ENCODE data around the gene MYADM. TPM values are rescaled to one million over a fixed set of nuclear protein-coding genes. Genes with fewer than 3 reads are reported as not detected.

The MYADM gene
- polyA plus RNA-seq, 1 experiment: 39.3 TPM

DNA sequence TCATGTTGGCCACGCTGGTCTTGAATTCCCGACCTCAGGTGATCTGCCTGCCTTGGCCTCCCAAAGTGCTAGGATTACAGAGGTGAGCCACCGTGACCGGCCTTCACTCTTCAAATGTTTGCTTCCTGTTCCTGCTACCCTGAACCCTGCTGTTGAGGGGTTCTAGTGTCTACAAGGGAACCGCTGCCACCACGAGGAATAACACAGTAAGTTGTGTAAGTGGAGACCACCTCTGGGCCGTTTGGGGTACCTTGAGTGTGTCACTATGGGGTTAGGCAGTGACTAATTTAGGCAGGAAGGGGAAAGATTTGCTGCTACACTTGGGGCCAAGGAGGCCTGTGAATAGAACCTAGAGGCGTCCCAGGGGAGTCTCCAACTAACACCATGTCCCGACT, 2.2 kb upstream of the MYADM start:
- ChIA-PET POLR2A (no interaction called here), CTCF (interaction anchor here (0.8 to 1.4 kb wide), 3 partner anchors 73 to 166 kb away, joined by 3 to 5 read pairs (median 4); no protein-coding TSS in a partner anchor)
- peak overlapping the region; percentile 39 for H3K27ac ChIP-seq (ENCODE audit: low read depth, low read length)
- no peak for TF ChIP-seq CTCF (IDR thresholded peaks at IDR 0.05; ENCODE audit: low read depth, low read length)
- H3K4me3 ChIP-seq (ENCODE audit: low read depth, low read length): peak overlapping the region; percentile 63
- DNase-seq (ENCODE audit: low read depth, low spot score): no peak
- H3K27me3 ChIP-seq (ENCODE audit: control insufficient read depth, insufficient read depth, low read length): no peaks in the 10 kb centered on the region
- no peaks in the 10 kb centered on the region; the same call in 1 of the 2 replicates for H3K9me3 ChIP-seq (ENCODE audit: control insufficient read depth, insufficient read depth, low read length)

GRCh38 chr19:53865918-53866864, 1.5 kb upstream of the MYADM start:
- H3K27me3 ChIP-seq (ENCODE audit: control insufficient read depth, insufficient read depth, low read length): no peaks in the 10 kb centered on the region
- no peak for DNase-seq (ENCODE audit: low read depth, low spot score)
- no peaks in the 10 kb centered on the region; the same call in 1 of the 2 replicates for H3K9me3 ChIP-seq (ENCODE audit: control insufficient read depth, insufficient read depth, low read length)
- POLR2A ChIA-PET: interaction anchor here (0.6 kb wide), 1 partner anchor 1221 kb away, joined by 3 read pairs; no protein-coding TSS in a partner anchor
- TF ChIP-seq CTCF (IDR thresholded peaks at IDR 0.05; ENCODE audit: low read depth, low read length): no peak
- H3K27ac ChIP-seq (ENCODE audit: low read depth, low read length): peak overlapping the region; percentile 95
- CTCF ChIA-PET: interaction anchor here (0.5 to 1.4 kb wide), 6 partner anchors 13 to 165 kb away, joined by 3 to 5 read pairs (median 4); no protein-coding TSS in a partner anchor
- H3K4me3 ChIP-seq (ENCODE audit: low read depth, low read length): peak overlapping the region; percentile 63

GRCh38 chr19:53866865-53867224, 838 bp upstream of the MYADM start:
- Histone ChIP-seq H3K4me3 (ENCODE audit: low read depth, low read length) (peak overlapping the region; percentile 63), H3K27me3 (ENCODE audit: control insufficient read depth, insufficient read depth, low read length) (no peaks in the 10 kb centered on the region), H3K9me3 (ENCODE audit: control insufficient read depth, insufficient read depth, low read length) (no peaks in the 10 kb centered on the region; the same call in 1 of the 2 replicates), H3K27ac (ENCODE audit: low read depth, low read length) (peak overlapping the region; percentile 95)
- no peak for DNase-seq (ENCODE audit: low read depth, low spot score)
- ChIA-PET CTCF (interaction anchor here (0.5 to 2.1 kb wide), 4 partner anchors 16 to 163 kb away, joined by 3 to 11 read pairs (median 4); no protein-coding TSS in a partner anchor), POLR2A (interaction anchor here (0.6 to 2.0 kb wide), 6 partner anchors 10 to 1220 kb away, joined by 3 to 10 read pairs (median 4); partner anchors contain the start of genes CNOT3, PRPF31 and TFPT)
- TF ChIP-seq CTCF (IDR thresholded peaks at IDR 0.05; ENCODE audit: low read depth, low read length): no peak

- H3K4me3 ChIP-seq (ENCODE audit: low read depth, low read length): peak overlapping the region; percentile 93
- peak overlapping the region; percentile 97 for H3K27ac ChIP-seq (ENCODE audit: low read depth, low read length)
- ChIA-PET CTCF (interaction anchor here (0.6 to 2.1 kb wide), 5 partner anchors 76 to 581 kb away, joined by 3 to 11 read pairs (median 3); partner anchors contain the start of gene LENG8), POLR2A (interaction anchor here (0.5 to 2.0 kb wide), 13 partner anchors 8 to 444 kb away, joined by 3 to 10 read pairs (median 3); partner anchors contain the start of genes CNOT3, PRPF31 and TFPT)
- H3K27me3 ChIP-seq (ENCODE audit: control insufficient read depth, insufficient read depth, low read length): no peaks in the 10 kb centered on the region
- DNase-seq (ENCODE audit: low read depth, low spot score): no peak
- no peak for TF ChIP-seq CTCF (IDR thresholded peaks at IDR 0.05; ENCODE audit: low read depth, low read length)
- H3K9me3 ChIP-seq (ENCODE audit: control insufficient read depth, insufficient read depth, low read length): no peaks in the 10 kb centered on the region; the same call in 1 of the 2 replicates
Measured at GRCh38 chr19:53868091-53868891, 608 bp downstream of the MYADM start.
